IPS-18c (cell line): ENCODE data around the gene SMARCA4.

ENCODE experiments used
- H3K4me3 ChIP-seq: 2 replicates; pipeline ENCODE4 v1.7.0; 2013; ENCODE audit warnings: low read depth, mild to moderate bottlenecking, low read length, moderate library complexity; ENCODE audit not compliant: insufficient read depth
- H3K9me3 ChIP-seq: one replicate; pipeline ENCODE4 v1.6.1; 2013; ENCODE audit warnings: mild to moderate bottlenecking, low read length, moderate library complexity; ENCODE audit not compliant: control insufficient read depth, insufficient read depth

The SMARCA4 gene

DNA sequence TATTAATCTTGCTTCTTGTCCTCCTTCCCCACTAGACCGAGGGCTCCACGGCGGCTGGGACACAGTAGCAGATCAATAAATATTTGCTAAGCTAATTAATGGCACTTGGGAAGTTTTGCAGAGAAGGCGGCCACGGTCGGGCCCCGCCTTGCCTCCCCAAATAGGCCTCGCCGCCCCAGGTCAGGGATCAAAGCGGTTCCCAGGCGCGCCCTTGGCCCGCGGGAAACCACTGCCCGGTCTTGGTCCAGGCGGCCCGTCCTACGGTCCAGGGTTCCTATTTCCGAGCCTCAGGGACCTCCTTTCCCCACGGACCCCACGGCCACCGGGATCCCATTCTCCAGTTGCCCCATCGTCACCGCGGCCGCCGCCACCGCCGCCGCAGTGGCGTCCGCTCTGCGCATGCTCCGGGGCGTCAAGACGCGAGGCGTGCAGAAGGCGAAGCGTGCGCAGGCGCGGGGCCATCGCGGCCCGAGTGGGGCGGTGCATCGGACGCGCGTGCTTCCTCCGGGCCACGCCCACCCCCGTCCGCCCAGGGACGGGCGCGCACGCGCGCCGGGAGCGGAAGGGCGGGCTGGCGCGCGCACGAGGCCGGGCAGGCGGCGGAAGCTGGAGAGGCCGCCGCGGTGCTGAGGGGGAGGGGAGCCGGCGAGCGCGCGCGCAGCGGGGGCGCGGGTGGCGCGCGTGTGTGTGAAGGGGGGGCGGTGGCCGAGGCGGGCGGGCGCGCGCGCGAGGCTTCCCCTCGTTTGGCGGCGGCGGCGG lies at the start of gene SMARCA4:
Gene SMARCA4, plus strand, starts transcription at position 717 of the 759 bp plus-strand sequence. CDS start 23,122 bp downstream, outside the sequence.
- Histone ChIP-seq H3K4me3 (peak within 1 kb of the TSS; percentile 90), H3K9me3 (no peaks in the 10 kb centered on the region)

DNA sequence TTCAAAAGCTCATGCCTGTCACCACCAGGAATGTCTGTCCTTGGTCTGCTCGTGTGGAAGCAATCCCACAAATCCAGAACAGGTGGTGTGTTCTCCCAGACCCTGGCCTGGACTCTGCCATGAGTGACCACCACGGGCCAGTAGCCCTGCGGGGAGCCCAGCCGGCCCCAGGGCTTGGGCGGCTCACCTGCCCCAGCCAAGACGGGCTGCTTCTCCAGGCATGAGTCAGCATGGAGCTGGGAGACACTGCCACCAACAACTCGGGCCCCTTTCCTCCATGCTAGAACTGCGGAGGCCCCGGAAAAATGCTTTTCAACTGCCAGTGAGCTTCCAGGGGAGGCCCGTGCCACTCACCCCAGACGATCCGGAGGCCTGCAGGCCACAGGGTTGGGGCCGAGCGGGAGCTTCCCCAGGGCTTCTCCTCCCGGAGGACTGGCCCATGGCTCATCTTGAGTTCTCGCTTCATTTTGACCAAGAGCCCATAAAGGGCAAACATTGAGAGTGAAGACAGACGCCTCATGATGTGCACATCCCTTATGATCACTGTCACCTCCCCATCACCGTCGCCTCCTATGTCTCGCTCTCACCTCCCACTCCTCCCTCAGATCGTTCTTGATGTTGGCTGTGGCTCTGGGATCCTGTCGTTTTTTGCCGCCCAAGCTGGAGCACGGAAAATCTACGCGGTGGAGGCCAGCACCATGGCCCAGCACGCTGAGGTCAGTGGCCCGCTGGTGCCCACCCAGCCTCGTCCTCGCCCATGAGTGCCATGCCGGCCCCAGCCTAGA lies 49.1 kb upstream of the SMARCA4 start:
- H3K4me3 ChIP-seq = no peak overlapping the region

DNA sequence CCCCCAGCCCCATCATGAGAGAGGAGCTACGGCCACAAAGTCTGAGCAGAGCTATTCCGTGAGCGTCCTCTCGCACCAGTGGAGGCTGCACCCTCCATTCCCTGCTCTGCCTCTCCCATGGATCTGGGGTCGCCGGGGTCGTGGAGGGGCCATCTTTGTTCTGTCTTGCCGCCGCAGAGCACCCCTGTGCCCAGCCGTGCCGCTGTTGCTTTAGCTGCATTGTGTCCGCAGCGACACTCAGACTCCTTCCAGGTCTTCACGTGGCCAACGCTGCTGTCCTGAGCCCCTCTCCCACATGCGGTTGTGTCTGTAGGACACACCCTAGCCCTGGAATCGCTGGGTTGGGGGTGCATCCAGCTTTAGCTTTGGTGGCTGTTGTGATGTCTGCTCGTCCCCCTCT lies 48.2 kb upstream of the SMARCA4 start:
- no peak overlapping the region for H3K4me3 ChIP-seq
- peaks cover 2% of the 10 kb centered on the region for H3K9me3 ChIP-seq

More for the DNA sequence above, 49.1 kb upstream of the SMARCA4 start:
- H3K9me3 ChIP-seq = peaks cover 2% of the 10 kb centered on the region

DNA sequence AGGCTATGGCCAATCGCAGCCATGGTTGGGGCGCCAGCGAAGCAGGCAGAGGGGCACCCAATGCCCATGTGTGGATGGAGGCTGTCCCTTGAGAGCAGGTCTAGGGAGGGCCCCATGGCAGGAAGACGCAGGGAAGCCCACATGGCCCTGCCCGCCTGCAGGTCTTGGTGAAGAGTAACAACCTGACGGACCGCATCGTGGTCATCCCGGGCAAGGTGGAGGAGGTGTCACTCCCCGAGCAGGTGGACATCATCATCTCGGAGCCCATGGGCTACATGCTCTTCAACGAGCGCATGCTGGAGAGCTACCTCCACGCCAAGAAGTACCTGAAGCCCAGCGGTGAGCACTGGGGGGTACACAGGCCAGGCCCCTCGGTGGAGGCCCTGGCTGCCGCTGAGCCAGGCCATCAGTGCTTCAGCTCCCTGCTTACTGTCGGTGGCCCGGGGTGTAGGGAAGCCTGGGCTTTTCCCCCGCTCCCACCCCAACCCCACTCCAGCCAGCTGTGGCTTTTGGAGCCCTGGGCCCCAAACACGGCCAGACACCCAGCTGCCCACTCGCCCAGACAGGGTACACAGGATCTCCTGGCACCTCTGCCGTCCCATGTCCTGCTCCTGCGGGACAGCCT lies 47.0 kb upstream of the SMARCA4 start:
- Histone ChIP-seq H3K4me3 (no peak overlapping the region), H3K9me3 (peaks cover 2% of the 10 kb centered on the region)

DNA sequence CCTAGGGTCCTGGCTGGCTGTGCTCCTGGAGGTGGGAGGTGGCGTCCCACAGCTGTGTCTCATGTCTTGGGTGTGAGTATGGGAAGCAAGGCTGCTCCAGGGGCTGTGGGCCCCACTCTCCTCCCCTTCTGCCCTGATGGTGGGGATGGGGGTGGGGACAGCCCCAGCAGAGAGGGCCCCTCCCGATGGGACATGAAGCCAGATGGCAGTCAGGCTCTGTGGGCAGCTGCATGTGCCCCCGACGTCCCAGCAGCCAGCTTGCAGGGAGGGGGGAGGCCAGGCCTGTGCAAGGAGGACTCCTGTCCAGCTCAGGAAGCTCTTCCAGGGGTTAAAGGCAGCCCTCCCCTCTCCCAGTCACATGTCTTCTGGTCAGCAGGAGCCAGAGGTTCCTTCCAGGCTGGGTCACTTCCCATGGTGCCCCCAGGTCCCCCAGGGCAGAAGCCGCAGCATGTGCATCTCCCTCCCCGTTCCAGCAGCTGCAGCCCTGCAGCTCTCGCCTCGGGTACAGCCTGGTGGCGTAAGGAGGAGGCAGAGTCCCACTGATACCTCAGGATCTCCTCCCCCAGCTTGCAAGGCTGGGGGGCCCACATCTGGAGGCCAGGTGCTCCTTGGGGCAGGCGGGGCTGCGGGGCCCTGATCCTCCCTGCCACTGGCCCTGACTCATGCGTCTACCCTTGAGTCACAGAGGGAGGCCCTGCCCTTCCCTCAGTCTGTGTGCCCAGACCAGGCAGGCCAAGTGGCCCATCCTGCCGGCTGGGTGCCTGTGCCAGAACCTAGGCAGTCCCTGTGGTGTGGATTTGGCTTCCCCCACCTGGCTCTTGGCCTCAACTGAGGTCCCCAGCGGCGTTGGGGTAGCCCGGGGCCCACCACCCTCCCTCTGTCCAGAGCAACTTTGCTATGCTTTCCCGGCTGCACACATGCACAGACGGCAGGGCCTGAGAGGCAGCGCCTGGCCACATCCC lies 45.4 kb upstream of the SMARCA4 start:
- no peak overlapping the region for H3K4me3 ChIP-seq
- peaks cover 2% of the 10 kb centered on the region for H3K9me3 ChIP-seq

DNA sequence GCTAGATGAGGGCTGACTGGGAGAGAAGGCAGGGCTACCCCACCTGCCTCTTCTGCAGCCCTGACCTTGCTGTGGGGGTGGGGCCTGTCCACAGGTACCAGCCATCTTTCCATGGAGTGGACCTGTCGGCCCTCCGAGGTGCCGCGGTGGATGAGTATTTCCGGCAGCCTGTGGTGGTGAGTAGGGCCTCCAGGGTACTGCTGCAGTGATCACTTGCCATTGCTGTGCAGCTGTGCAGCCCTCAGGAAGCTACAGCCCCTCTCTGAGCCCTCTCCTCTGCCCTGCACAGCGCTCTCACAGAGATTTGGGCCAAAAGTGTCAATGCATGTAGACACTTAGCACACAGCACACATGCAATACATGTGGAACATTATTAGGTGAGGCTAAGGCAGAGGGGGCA lies 44.2 kb upstream of the SMARCA4 start:
- H3K4me3 ChIP-seq = no peak overlapping the region

DNA sequence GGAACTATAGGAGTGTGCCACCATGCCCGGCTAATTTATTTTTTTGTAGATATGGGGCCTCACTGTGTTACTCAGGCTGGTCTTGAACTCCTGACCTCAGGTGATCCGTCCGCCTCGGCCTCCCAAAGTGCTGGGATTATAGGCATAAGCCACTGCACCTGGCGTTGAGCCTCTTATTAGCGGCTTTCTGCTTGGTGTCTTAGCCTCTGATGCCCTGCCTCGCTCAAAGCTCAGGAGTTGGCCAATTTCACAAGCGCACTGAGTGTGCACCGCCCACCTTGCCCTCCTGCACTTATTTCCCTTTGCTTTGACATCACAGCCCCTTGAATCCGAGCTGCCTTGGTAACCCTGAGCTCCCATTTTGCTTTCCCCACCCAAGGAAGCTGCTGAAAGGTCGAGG lies 42.5 kb upstream of the SMARCA4 start:
- Histone ChIP-seq H3K4me3 (no peak overlapping the region), H3K9me3 (no peaks in the 10 kb centered on the region)

More for the DNA sequence above, 44.2 kb upstream of the SMARCA4 start:
- peaks cover 2% of the 10 kb centered on the region for H3K9me3 ChIP-seq

DNA sequence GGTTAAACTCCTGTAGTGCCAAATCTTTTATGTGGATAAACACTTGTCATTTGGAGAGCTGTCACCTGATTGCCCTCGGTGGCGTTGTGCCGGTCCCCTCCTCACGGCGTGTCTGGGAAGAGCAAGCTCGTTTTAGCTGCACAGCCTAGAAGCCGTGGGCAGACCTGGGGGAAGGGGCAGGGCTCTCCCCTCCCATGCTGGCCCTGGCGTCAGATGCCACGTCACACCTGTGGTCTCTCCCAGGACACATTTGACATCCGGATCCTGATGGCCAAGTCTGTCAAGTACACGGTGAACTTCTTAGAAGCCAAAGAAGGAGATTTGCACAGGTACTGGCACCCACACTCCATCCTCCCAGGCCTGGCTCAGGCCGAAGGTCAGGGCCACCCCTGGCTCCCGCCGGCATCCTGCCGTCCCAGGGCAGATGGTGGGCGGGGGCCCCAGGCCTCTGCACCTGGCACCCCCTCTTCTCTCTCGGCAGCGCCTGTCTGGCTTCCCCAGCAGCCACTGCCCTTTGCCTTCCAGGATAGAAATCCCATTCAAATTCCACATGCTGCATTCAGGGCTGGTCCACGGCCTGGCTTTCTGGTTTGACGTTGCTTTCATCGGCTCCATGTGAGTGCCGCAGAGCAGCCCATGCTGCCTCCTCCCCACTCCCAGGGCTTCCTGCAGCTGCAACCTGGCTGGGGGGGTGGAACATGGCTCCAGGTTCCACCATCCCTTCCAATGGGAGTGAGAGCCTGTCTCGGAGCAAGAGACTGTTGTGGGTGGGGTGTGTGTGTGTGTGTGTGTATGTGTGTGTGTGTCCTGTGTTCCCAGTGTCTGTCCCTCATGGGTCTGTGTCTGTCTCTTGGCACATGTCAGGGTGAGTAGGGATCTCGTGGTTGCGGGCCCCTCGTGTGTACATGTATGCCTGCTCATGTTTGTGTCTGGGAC lies 41.2 kb upstream of the SMARCA4 start:
- no peak overlapping the region for H3K4me3 ChIP-seq

DNA sequence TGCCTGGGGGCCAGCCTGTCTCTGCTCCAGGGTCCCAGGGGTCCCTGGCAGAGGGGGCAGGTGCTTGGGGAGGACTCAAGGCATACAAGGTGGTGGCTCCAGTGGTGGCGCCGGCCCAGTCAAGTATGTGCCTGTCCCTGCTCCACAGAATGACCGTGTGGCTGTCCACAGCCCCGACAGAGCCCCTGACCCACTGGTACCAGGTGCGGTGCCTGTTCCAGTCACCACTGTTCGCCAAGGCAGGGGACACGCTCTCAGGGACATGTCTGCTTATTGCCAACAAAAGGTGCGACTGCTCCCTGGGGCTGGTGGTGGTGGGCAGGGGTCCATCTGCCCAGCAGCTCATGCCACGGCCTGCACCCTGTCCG lies 40.6 kb upstream of the SMARCA4 start:
- Histone ChIP-seq H3K9me3 (peaks cover 2% of the 10 kb centered on the region), H3K4me3 (no peak overlapping the region)

More for the DNA sequence above, 41.2 kb upstream of the SMARCA4 start:
- H3K9me3 ChIP-seq = peaks cover 2% of the 10 kb centered on the region

DNA sequence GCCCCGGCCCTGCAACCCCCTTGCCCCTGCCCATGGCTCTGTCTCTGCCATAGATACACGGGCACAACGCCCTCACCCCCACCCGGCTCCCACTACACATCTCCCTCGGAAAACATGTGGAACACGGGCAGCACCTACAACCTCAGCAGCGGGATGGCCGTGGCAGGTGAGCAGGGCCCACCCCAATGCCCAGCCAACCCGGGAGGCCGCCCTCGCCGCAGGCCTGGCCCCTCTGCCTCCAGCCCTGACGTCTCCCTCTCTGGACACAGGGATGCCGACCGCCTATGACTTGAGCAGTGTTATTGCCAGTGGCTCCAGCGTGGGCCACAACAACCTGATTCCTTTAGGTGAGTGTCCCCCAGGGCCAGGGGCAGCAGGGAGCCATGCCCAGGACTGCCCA lies 40.0 kb upstream of the SMARCA4 start:
- Histone ChIP-seq H3K9me3 (peaks cover 2% of the 10 kb centered on the region), H3K4me3 (no peak overlapping the region)

DNA sequence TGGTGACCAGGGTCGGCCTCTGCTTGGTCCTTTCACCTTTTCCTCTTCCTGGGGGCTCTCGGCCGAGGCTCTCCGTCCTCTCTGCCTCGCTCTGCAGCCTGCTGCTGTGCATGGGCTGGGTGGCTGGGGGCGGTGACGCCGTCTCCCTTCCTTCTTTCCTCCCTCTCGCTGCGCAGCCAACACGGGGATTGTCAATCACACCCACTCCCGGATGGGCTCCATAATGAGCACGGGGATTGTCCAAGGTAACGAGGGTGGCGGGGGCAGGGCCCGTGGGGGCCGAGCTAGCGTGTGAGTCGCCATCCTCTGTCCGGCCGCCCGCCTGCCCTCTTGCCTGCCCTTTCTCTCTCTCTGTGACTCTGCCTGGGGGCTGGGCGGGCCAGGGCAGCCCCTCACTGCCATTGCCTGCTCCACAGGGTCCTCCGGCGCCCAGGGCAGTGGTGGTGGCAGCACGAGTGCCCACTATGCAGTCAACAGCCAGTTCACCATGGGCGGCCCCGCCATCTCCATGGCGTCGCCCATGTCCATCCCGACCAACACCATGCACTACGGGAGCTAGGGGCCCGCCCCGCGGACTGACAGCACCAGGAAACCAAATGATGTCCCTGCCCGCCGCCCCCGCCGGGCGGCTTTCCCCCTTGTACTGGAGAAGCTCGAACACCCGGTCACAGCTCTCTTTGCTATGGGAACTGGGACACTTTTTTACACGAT lies 39.5 kb upstream of the SMARCA4 start:
- no peak overlapping the region for H3K4me3 ChIP-seq
- H3K9me3 ChIP-seq = peaks cover 2% of the 10 kb centered on the region

DNA sequence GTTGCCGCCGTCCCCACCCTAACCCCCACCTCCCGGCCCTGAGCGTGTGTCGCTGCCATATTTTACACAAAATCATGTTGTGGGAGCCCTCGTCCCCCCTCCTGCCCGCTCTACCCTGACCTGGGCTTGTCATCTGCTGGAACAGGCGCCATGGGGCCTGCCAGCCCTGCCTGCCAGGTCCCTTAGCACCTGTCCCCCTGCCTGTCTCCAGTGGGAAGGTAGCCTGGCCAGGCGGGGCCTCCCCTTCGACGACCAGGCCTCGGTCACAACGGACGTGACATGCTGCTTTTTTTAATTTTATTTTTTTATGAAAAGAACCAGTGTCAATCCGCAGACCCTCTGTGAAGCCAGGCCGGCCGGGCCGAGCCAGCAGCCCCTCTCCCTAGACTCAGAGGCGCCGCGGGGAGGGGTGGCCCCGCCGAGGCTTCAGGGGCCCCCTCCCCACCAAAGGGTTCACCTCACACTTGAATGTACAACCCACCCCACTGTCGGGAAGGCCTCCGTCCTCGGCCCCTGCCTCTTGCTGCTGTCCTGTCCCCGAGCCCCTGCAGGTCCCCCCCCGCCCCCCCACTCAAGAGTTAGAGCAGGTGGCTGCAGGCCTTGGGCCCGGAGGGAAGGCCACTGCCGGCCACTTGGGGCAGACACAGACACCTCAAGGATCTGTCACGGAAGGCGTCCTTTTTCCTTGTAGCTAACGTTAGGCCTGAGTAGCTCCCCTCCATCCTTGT lies 38.8 kb upstream of the SMARCA4 start:
- peaks cover 2% of the 10 kb centered on the region for H3K9me3 ChIP-seq
- no peak overlapping the region for H3K4me3 ChIP-seq

DNA sequence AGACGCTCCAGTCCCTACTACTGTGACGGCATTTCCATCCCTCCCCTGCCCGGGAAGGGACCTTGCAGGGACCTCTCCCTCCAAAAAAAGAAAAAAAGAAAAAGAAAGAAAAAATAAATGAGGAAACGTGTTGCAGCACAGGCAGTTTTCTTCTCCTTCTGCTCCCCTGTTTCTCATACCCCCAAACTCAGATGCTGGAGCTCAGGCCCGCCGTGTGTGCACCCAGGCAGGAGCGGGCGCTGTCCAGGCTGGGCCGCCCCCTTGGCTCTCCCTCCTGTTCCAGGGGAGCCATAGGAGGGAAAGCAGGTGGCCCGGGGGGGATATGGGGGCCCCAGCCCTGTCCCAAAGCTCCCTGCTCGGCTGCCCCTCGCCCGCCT lies 38.2 kb upstream of the SMARCA4 start:
- Histone ChIP-seq H3K9me3 (peaks cover 2% of the 10 kb centered on the region), H3K4me3 (no peak overlapping the region)

DNA sequence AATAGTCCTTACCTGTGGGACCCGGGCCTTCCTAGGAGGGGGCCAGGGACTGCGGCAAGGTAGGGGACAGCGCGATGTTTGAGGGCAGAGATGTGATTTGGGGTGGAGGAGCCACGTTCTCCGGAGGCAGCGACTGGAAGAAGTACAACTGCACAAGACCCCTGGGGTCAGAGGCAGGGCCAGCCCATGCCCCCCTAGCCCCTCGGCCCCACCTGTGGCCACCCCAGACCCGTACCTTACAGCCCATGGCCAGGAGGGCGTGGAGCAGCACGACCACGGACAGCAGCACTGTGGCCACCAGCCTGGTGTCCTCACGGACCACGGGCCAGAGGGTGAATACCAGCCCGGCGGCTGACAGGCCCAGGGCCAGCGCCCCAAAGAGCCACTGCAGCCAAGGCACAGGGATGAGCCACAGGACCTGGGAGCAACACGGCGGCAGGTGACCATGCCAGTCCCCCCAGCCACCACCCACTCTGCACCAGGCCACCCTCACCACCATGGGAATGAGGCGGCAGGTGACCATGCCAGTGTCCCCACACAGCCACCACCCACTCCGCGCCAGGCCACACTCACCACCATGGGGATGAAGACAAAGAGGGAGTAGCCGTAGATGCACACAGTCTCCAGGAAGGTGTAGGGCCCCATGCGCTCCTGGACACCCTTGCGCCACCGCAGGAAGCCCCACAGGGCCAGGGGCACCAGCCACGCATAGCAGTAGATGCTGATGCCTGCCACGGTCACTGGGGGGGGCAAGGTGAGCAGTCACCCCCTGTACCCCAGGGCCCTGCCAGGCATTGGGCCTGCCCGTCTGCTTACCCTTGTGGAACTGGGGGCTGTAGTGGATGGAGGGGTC lies 37.3 kb upstream of the SMARCA4 start:
- Histone ChIP-seq H3K4me3 (no peak overlapping the region), H3K9me3 (peaks cover 2% of the 10 kb centered on the region)
